K562 (cell line): Measurements from ENCODE around the gene ZSCAN22. TPM values are rescaled to one million over a fixed set of nuclear protein-coding genes. Genes with fewer than 3 reads are reported as not detected.
A peak's percentile ranks its signal among the peaks of the same experiment; 100 is the strongest.

ENCODE experiments used
- CCNT2 ChIP-seq: IDR thresholded peaks from 2 replicates; pipeline ENCODE4 v1.6.1; 2011; ENCODE audit warnings: borderline replicate concordance, low read depth, mild to moderate bottlenecking, moderate library complexity, mixed read lengths, low read length; ENCODE audit not compliant: insufficient read length; ENCODE audit errors: extremely low read depth
- FOXM1 ChIP-seq, 2 experiments: fragments of 450-650 bp in 1 of 2; sonication (generic) in 1 of 2; formaldehyde crosslinking in 1 of 2; IDR thresholded peaks; 2 replicates each; pipeline versions ENCODE4 v1.6.1 to v1.9.0; 2017 to 2022; ENCODE audit warnings: low read depth in 2 of 2, mild to moderate bottlenecking in 2 of 2, missing genetic modification reagents in 1 of 2, moderate library complexity in 1 of 2
- GTF2B ChIP-seq: IDR thresholded peaks from 2 replicates; pipeline ENCODE4 v1.6.1; 2011; ENCODE audit not compliant: insufficient read length; ENCODE audit errors: extremely low read depth
- HDAC3 ChIP-seq: fragments of 450-650 bp; IDR thresholded peaks from 2 replicates; pipeline ENCODE4 v1.6.1; 2018; ENCODE audit warnings: borderline replicate concordance, mild to moderate bottlenecking, moderate library complexity; ENCODE audit not compliant: partially characterized antibody
- HINFP ChIP-seq: fragments of 450-650 bp; conservative IDR thresholded peaks from 2 replicates; pipeline ENCODE4 v1.6.1; 2016; ENCODE audit warnings: missing genetic modification characterization, low read depth, mild to moderate bottlenecking, control low read depth, missing compliant biosample characterization
- ILF3 ChIP-seq: fragments of 450-650 bp; IDR thresholded peaks from 2 replicates; pipeline ENCODE4 v1.6.1; 2018; ENCODE audit warnings: antibody characterized with exemption, mild to moderate bottlenecking, moderate library complexity, borderline replicate concordance
- NRF1 ChIP-seq, 2 experiments: fragments of 450-650 bp; IDR thresholded peaks in 1 of 2; conservative IDR thresholded peaks in 1 of 2; 2 replicates each; pipeline ENCODE4 v1.6.1; 2014; ENCODE audit warnings: mild to moderate bottlenecking in 2 of 2
- SETDB1 ChIP-seq: IDR thresholded peaks from one replicate; pipeline ENCODE4 v1.6.1; 2012; ENCODE audit warnings: low read length, control low read depth, inconsistent platforms
- SMARCE1 ChIP-seq: fragments of 450-650 bp; IDR thresholded peaks from 2 replicates; pipeline ENCODE4 v1.7.1; 2016; ENCODE audit warnings: mild to moderate bottlenecking
- TRIM28 ChIP-seq: fragments of 450-650 bp; IDR thresholded peaks from 2 replicates; pipeline ENCODE4 v1.6.1; 2017
- U2AF1 ChIP-seq: fragments of 200-400 bp; formaldehyde crosslinking; optimal IDR thresholded peaks from 2 replicates; pipeline ENCODE3; 2017; ENCODE audit warnings: mild to moderate bottlenecking, low read depth, low read length, moderate library complexity
- ZC3H11A ChIP-seq: IDR thresholded peaks from 2 replicates; pipeline ENCODE4 v1.6.1; 2012; ENCODE audit warnings: low read depth, low read length, improper control_type of control experiment
- ZNF140 ChIP-seq: fragments of 250-450 bp; sonication (Bioruptor Pico); IDR thresholded peaks from 2 replicates; pipeline ENCODE4 v1.8.0; 2021; ENCODE audit warnings: moderate library complexity, mild to moderate bottlenecking, inconsistent platforms
- ZNF217 ChIP-seq: sonication (generic); formaldehyde crosslinking; IDR thresholded peaks from 2 replicates; pipeline ENCODE4 v1.8.0; 2022; ENCODE audit warnings: mild to moderate bottlenecking, missing genetic modification reagents
- ZNF707 ChIP-seq: fragments of 250-450 bp; sonication (Bioruptor Pico); conservative IDR thresholded peaks from 2 replicates; pipeline ENCODE4 v1.8.0; 2022; ENCODE audit warnings: inconsistent platforms, mild to moderate bottlenecking, moderate library complexity
- polyA plus RNA-seq, 8 experiments: library from polyadenylated mRNA; depleted of rRNA in 4 of 8; stranded (reverse) in 5 of 8; unstranded in 3 of 8; fragments of >200 nt; fragmentation: Nextera tagmentation in 2 of 8; fragmentation: Illumina TruSeq in 1 of 8; extraction: Ambion mirVana in 2 of 8; extraction: Trizol in 1 of 8; gene quantifications; 2 replicates each; pipeline versions ENCODE4 v1.2.1 to v1.2.3, GENCODE V29; 2011 to 2014; ENCODE audit warnings: inconsistent platforms in 1 of 8, missing spikeins in 1 of 8
- total RNA-seq, 7 experiments: library from RNA; depleted of rRNA in 6 of 7; stranded (reverse); fragments of >200 nt in 6 of 7; fragmentation: Illumina TruSeq in 2 of 7; extraction: Trizol in 2 of 7; gene quantifications; 2 replicates each; pipeline versions ENCODE4 v1.2.1 to v1.2.3, GENCODE V29; 2011 to 2021; ENCODE audit warnings: low replicate concordance in 1 of 7
- TF ChIP-seq, protein P1 (sequence below): sonication (generic); formaldehyde crosslinking; IDR thresholded peaks from 2 replicates; pipeline ENCODE4 v1.8.1; 2023; ENCODE audit warnings: missing genetic modification reagents, mild to moderate bottlenecking, borderline replicate concordance
- TF ChIP-seq, protein P2 (sequence below): fragments of 450-650 bp; IDR thresholded peaks from 2 replicates; pipeline ENCODE4 v1.6.1; 2018; ENCODE audit warnings: mild to moderate bottlenecking, low read depth; ENCODE audit not compliant: partially characterized antibody

The ZSCAN22 gene
- total and polyA plus RNA-seq, 9 of the 15 experiments (the other 6 are each of a cell fraction or from before 2014, with no cell fraction given), result 0.98 to 5.3 (median 3.0) TPM

- TF ChIP-seq, protein P1, sequence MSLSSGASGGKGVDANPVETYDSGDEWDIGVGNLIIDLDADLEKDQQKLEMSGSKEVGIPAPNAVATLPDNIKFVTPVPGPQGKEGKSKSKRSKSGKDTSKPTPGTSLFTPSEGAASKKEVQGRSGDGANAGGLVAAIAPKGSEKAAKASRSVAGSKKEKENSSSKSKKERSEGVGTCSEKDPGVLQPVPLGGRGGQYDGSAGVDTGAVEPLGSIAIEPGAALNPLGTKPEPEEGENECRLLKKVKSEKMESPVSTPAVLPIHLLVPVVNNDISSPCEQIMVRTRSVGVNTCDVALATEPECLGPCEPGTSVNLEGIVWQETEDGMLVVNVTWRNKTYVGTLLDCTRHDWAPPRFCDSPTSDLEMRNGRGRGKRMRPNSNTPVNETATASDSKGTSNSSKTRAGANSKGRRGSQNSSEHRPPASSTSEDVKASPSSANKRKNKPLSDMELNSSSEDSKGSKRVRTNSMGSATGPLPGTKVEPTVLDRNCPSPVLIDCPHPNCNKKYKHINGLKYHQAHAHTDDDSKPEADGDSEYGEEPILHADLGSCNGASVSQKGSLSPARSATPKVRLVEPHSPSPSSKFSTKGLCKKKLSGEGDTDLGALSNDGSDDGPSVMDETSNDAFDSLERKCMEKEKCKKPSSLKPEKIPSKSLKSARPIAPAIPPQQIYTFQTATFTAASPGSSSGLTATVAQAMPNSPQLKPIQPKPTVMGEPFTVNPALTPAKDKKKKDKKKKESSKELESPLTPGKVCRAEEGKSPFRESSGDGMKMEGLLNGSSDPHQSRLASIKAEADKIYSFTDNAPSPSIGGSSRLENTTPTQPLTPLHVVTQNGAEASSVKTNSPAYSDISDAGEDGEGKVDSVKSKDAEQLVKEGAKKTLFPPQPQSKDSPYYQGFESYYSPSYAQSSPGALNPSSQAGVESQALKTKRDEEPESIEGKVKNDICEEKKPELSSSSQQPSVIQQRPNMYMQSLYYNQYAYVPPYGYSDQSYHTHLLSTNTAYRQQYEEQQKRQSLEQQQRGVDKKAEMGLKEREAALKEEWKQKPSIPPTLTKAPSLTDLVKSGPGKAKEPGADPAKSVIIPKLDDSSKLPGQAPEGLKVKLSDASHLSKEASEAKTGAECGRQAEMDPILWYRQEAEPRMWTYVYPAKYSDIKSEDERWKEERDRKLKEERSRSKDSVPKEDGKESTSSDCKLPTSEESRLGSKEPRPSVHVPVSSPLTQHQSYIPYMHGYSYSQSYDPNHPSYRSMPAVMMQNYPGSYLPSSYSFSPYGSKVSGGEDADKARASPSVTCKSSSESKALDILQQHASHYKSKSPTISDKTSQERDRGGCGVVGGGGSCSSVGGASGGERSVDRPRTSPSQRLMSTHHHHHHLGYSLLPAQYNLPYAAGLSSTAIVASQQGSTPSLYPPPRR (CRISPR knock-in tag), result 0 out of 2 replicates have a peak, but pooled peaks have one; percentile 47
- TF ChIP-seq HDAC3 (peak; percentile 62), GTF2B (no peak), HINFP (tag) (no peak), CCNT2 (peak; percentile 80), U2AF1 (peak; percentile 97), ZNF140 (CRISPR knock-in tag) (no peak), NRF1 (conservative IDR thresholded peaks at IDR 0.05 in 1 of 2, IDR thresholded peaks at IDR 0.05 in 1 of 2) (peak; percentile 87 to 89), TRIM28 (no peak), SMARCE1 (no peak), SETDB1 (no peak), ZNF217 (CRISPR knock-in tag) (no peak), FOXM1 (IDR thresholded peaks at IDR 0.05; ENCODE audit: low read depth) (no peak), FOXM1 (CRISPR knock-in tag; IDR thresholded peaks at IDR 0.05; ENCODE audit: low read depth) (peak; percentile 95), ZNF707 (CRISPR knock-in tag) (no peak), ZC3H11A (peak; percentile 96), ILF3 (no peak; the same call in 1 of the 2 replicates)
- TF ChIP-seq, protein P2, sequence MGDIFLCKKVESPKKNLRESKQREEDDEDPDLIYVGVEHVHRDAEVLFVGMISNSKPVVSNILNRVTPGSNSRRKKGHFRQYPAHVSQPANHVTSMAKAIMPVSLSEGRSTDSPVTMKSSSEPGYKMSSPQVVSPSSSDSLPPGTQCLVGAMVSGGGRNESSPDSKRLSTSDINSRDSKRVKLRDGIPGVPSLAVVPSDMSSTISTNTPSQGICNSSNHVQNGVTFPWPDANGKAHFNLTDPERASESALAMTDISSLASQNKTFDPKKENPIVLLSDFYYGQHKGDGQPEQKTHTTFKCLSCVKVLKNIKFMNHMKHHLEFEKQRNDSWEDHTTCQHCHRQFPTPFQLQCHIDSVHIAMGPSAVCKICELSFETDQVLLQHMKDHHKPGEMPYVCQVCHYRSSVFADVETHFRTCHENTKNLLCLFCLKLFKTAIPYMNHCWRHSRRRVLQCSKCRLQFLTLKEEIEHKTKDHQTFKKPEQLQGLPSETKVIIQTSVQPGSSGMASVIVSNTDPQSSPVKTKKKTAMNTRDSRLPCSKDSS, result no peak
Measured at GRCh38 chr19:58380662-58381459, 54.1 kb downstream of the ZSCAN22 start, which contains the start of gene ZNF837 (continued).
